SU-DHL-6 (cell line): Measurements from ENCODE around the gene NOX5.

Experiments
- H2AFZ ChIP-seq: fragments of 200-600 bp; sonication (generic); 2 replicates; pipeline ENCODE4 v1.6.1; 2014; ENCODE audit warnings: low read depth, mild to moderate bottlenecking, moderate library complexity, mixed read lengths, antibody characterized with exemption, low read length; ENCODE audit not compliant: severe bottlenecking
- H3F3A ChIP-seq: fragments of 200-600 bp; shearing (Covaris generic); 2 replicates; pipeline ENCODE4 v1.6.0; 2016; ENCODE audit warnings: antibody characterized with exemption, mild to moderate bottlenecking; ENCODE audit not compliant: insufficient read depth
- H3K27ac ChIP-seq: fragments of 200-600 bp; sonication (generic); 2 replicates; pipeline ENCODE4 v1.5.1; 2016; ENCODE audit warnings: low read depth, mild to moderate bottlenecking, low read length, moderate library complexity, mixed read lengths
- H3K27me3 ChIP-seq: fragments of 200-600 bp; sonication (generic), shearing (Covaris generic); 2 replicates; pipeline ENCODE4 v1.6.0; 2014; ENCODE audit warnings: mild to moderate bottlenecking, low read length
- H3K36me3 ChIP-seq: fragments of 200-600 bp; sonication (generic); 2 replicates; pipeline ENCODE4 v1.6.1; 2014; ENCODE audit warnings: mild to moderate bottlenecking, low read length, mixed read lengths
- H3K4me2 ChIP-seq: fragments of 300-600, 200-600 bp; shearing (Covaris generic), sonication (generic); 2 replicates; pipeline ENCODE4 v1.6.0; 2014; ENCODE audit warnings: low read length, low read depth, mild to moderate bottlenecking; ENCODE audit not compliant: poor library complexity, severe bottlenecking
- H3K4me3 ChIP-seq: fragments of 200-600 bp; sonication (generic); 2 replicates; pipeline ENCODE4 v1.5.1; 2014; ENCODE audit warnings: antibody characterized with exemption, low read length, mild to moderate bottlenecking, mixed read lengths; ENCODE audit not compliant: insufficient read depth, poor library complexity, severe bottlenecking
- H3K79me2 ChIP-seq: fragments of 200-600 bp; sonication (generic); 2 replicates; pipeline ENCODE4 v1.6.1; 2014; ENCODE audit warnings: mild to moderate bottlenecking, low read length, moderate library complexity; ENCODE audit not compliant: insufficient read depth
- H3K9ac ChIP-seq: fragments of 200-600 bp; sonication (generic); 2 replicates; pipeline ENCODE4 v1.7.0; 2014; ENCODE audit warnings: mild to moderate bottlenecking, low read length
- H3K9me2 ChIP-seq: fragments of 200-600 bp; sonication (generic); replicated peaks from 2 replicates; pipeline ENCODE4 v1.6.1; 2014; ENCODE audit warnings: low read length; ENCODE audit not compliant: insufficient read depth
- H3K9me3 ChIP-seq: fragments of 200-600 bp; sonication (generic); 2 replicates; pipeline ENCODE4 v1.6.1; 2014; ENCODE audit warnings: low read length, mixed read lengths; ENCODE audit not compliant: insufficient read depth
- H4K20me1 ChIP-seq: fragments of 200-600 bp; sonication (generic); 2 replicates; pipeline ENCODE4 v1.6.1; 2014; ENCODE audit warnings: low read depth, mild to moderate bottlenecking, antibody characterized with exemption, low read length, moderate library complexity, mixed read lengths
- EZH2phosphoT487 ChIP-seq: fragments of 200-600 bp; sonication (generic), shearing (Covaris generic); conservative IDR thresholded peaks from 2 replicates; pipeline ENCODE4 v1.6.1; 2018; ENCODE audit warnings: mild to moderate bottlenecking, antibody characterized with exemption, low read length, moderate library complexity, mixed read lengths
- TF ChIP-seq, protein P1 (sequence below): fragments of 200-600 bp; sonication (generic); IDR thresholded peaks from one replicate; pipeline ENCODE4 v1.5.1; 2017; ENCODE audit warnings: antibody characterized with exemption, mild to moderate bottlenecking, low read length, moderate library complexity; ENCODE audit not compliant: insufficient read depth, poor library complexity, severe bottlenecking

The NOX5 gene

DNA sequence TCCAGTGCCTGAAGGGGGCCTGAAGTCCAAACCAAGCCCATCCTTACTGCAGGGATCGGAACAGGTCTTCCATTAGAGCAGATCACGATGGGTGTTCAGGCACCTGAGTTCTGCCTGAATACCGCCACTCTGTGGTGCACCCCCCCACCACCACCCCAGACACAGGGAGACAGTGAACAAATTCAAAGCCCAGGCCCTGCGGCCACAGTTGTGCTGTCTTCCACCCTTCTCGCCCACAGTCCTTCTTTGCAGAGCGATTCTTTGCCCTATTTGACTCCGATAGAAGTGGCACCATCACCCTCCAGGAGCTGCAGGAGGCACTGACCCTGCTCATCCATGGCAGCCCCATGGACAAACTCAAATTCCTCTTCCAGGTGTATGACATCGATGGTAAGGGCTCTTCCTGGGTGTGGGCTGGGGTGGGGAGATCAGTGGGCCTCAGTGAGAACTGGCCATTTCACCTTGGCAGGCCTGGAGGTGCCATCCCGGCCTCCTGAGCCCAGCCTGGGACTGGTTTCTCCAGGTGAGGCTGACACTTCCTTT is 13.6 kb downstream of the NOX5 start:
- no peaks in the 10 kb centered on the region for H4K20me1 ChIP-seq
- H3K79me2 ChIP-seq: no peaks in the 10 kb centered on the region
- H2AFZ ChIP-seq: no peak overlapping the region
- no peak overlapping the region for H3K9ac ChIP-seq
- H3K4me2 ChIP-seq: no peak overlapping the region
- no peaks in the 10 kb centered on the region for H3K36me3 ChIP-seq
- H3K27me3 ChIP-seq: no peaks in the 10 kb centered on the region
- no peak overlapping the region for H3K4me3 ChIP-seq
- no peaks in the 10 kb centered on the region for H3K9me3 ChIP-seq
- TF ChIP-seq, protein P1, sequence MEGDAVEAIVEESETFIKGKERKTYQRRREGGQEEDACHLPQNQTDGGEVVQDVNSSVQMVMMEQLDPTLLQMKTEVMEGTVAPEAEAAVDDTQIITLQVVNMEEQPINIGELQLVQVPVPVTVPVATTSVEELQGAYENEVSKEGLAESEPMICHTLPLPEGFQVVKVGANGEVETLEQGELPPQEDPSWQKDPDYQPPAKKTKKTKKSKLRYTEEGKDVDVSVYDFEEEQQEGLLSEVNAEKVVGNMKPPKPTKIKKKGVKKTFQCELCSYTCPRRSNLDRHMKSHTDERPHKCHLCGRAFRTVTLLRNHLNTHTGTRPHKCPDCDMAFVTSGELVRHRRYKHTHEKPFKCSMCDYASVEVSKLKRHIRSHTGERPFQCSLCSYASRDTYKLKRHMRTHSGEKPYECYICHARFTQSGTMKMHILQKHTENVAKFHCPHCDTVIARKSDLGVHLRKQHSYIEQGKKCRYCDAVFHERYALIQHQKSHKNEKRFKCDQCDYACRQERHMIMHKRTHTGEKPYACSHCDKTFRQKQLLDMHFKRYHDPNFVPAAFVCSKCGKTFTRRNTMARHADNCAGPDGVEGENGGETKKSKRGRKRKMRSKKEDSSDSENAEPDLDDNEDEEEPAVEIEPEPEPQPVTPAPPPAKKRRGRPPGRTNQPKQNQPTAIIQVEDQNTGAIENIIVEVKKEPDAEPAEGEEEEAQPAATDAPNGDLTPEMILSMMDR: no peak
- no peak for TF ChIP-seq EZH2phosphoT487
- no peaks in the 10 kb centered on the region for H3K9me2 ChIP-seq
- no peaks in the 10 kb centered on the region for H3F3A ChIP-seq
- H3K27ac ChIP-seq: no peak overlapping the region

DNA sequence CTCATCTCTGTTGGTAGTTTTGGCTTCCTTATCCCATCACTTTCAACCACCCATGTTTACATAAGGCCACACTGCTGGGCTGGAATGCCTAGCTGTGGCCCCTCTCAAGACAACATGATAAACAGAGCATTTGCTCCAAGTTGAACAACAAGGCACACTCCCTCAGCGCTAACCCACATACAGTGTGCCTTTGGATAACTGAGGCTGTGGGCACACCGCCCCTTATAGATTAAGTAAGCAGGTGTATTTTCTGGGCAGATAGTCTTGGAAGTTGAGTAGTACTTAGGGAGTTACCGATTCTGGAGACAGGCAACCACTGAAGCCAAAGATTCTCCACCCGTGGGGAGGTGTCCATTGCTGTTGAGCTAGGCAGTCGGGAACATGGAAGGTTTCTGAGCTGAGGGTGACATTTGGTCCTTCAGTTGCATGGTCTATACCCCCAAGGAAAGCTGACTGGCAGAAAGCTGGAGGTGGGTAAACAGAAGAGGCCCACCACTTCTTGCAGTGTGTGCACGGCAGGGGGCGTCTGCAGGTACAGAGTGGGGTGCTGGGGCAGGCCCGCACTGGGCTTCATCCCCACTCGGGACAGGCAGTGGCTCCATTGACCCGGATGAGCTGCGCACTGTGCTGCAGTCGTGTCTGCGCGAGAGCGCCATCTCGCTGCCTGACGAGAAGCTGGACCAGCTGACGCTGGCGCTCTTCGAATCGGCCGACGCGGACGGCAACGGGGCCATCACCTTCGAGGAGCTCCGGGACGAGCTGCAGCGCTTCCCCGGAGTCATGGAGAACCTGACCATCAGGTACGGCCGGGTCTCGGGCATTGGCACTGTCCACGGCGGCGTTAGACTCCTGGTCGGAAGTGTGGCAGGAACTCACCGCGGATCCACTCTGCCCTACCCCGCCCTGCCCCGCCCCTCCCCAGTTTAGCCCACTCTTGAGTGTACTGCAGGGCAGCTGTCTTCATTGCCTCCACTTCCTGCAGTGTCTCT is 16.8 kb downstream of the NOX5 start:
- H3K27me3 ChIP-seq: no peaks in the 10 kb centered on the region
- no peaks in the 10 kb centered on the region for H3K36me3 ChIP-seq
- no peaks in the 10 kb centered on the region for H3K79me2 ChIP-seq
- H2AFZ ChIP-seq: no peak overlapping the region
- H3F3A ChIP-seq: no peaks in the 10 kb centered on the region
- TF ChIP-seq EZH2phosphoT487: no peak
- TF ChIP-seq, protein P1: no peak
- no peak overlapping the region for H3K4me3 ChIP-seq
- H3K9ac ChIP-seq: no peak overlapping the region
- no peak overlapping the region for H3K4me2 ChIP-seq
- no peaks in the 10 kb centered on the region for H4K20me1 ChIP-seq
- no peaks in the 10 kb centered on the region for H3K9me3 ChIP-seq
- H3K27ac ChIP-seq: no peak overlapping the region
- H3K9me2 ChIP-seq: no peaks in the 10 kb centered on the region

DNA sequence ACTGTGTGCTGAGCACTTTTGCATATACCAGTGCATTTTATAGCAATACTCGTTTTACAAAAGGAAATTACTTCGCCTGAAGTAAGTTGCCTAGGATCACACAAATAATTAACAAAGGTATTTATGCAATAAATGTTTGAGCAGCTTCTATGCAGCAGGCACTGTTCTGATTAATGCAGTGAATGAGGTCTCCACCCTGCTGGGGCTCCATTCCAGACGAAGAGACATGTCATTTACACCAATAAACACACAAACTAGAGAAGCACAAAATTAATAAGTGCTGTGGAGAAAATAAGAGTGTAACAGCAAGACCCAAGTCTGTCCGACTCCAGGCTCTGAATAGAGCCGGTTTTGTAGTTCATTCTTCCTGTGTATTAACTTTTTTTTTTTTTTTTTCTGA is 17.5 kb downstream of the NOX5 start:
- Histone ChIP-seq H3K27ac (no peak overlapping the region), H3K4me2 (no peak overlapping the region), H3K9me3 (no peaks in the 10 kb centered on the region), H3K27me3 (no peaks in the 10 kb centered on the region), H3F3A (no peaks in the 10 kb centered on the region), H3K9me2 (no peaks in the 10 kb centered on the region), H3K79me2 (no peaks in the 10 kb centered on the region), H2AFZ (no peak overlapping the region), H3K36me3 (no peaks in the 10 kb centered on the region), H4K20me1 (no peaks in the 10 kb centered on the region), H3K9ac (no peak overlapping the region), H3K4me3 (no peak overlapping the region)
- no peak for TF ChIP-seq EZH2phosphoT487
- TF ChIP-seq, protein P1: no peak
